DOHH2 (cell line): ENCODE data around the gene ELOA.
A peak's percentile ranks its signal among the peaks of the same experiment; 100 is the strongest.
"Not testable (repeated sequence)": the region's sequence is repeated elsewhere in the genome, so short reads cannot be mapped to it uniquely, and the experiment has no call there.

ENCODE experiments used
- H3F3A ChIP-seq: fragments of 200-600 bp; sonication (generic), shearing (Covaris generic); 2 replicates; pipeline ENCODE4 v1.6.0; 2016; ENCODE audit warnings: antibody characterized with exemption, mild to moderate bottlenecking; ENCODE audit not compliant: control insufficient read depth, insufficient read depth
- H3K27ac ChIP-seq: fragments of 200-600 bp; sonication (generic); 2 replicates; pipeline ENCODE4 v1.5.1; 2014; ENCODE audit warnings: low read depth, mild to moderate bottlenecking, low read length, moderate library complexity
- H3K27me3 ChIP-seq: fragments of 200-600 bp; sonication (generic); 2 replicates; pipeline ENCODE4 v1.6.1; 2014; ENCODE audit warnings: mild to moderate bottlenecking, low read length, mixed read lengths; ENCODE audit not compliant: control insufficient read depth
- H3K36me3 ChIP-seq: fragments of 200-600 bp; sonication (generic); 2 replicates; pipeline ENCODE4 v1.6.1; 2014; ENCODE audit warnings: mild to moderate bottlenecking, low read length, moderate library complexity, mixed read lengths; ENCODE audit not compliant: control insufficient read depth
- H3K4me1 ChIP-seq: fragments of 200-600 bp; sonication (generic); 2 replicates; pipeline ENCODE4 v1.6.1; 2014; ENCODE audit warnings: mild to moderate bottlenecking, low read length, mixed read lengths; ENCODE audit not compliant: control insufficient read depth
- H3K4me2 ChIP-seq: fragments of 200-600 bp; sonication (generic); 2 replicates; pipeline ENCODE4 v1.6.0; 2014; ENCODE audit warnings: mild to moderate bottlenecking, low read length, moderate library complexity
- H3K4me3 ChIP-seq: fragments of 200-600 bp; sonication (generic); 2 replicates; pipeline ENCODE4 v1.5.1; 2014; ENCODE audit warnings: mild to moderate bottlenecking, low read length, mixed read lengths
- H3K79me2 ChIP-seq: fragments of 200-600 bp; sonication (generic); 2 replicates; pipeline ENCODE4 v1.6.1; 2014; ENCODE audit warnings: mild to moderate bottlenecking, low read length, mixed read lengths; ENCODE audit not compliant: control insufficient read depth
- H3K9me2 ChIP-seq: fragments of 200-600 bp; sonication (generic); replicated peaks from 2 replicates; pipeline ENCODE4 v1.6.1; 2014; ENCODE audit warnings: mild to moderate bottlenecking, low read length, mixed read lengths; ENCODE audit not compliant: control insufficient read depth
- H3K9me3 ChIP-seq: fragments of 200-600 bp; sonication (generic); 2 replicates; pipeline ENCODE4 v1.6.1; 2014; ENCODE audit warnings: antibody characterized with exemption, low read length, mixed read lengths; ENCODE audit not compliant: control insufficient read depth, insufficient read depth
- H4K20me1 ChIP-seq: fragments of 200-600 bp; sonication (generic); 2 replicates; pipeline ENCODE4 v1.6.0; 2014; ENCODE audit warnings: low read depth, mild to moderate bottlenecking, antibody characterized with exemption, low read length, moderate library complexity; ENCODE audit not compliant: control insufficient read depth, insufficient read depth
- EZH2phosphoT487 ChIP-seq: fragments of 200-600 bp; sonication (generic); IDR thresholded peaks from 2 replicates; pipeline ENCODE4 v1.6.1; 2017; ENCODE audit warnings: borderline replicate concordance, mild to moderate bottlenecking, antibody characterized with exemption, low read length, moderate library complexity, mixed read lengths
- TF ChIP-seq, protein P1 (sequence below): fragments of 200-600 bp; sonication (generic); IDR thresholded peaks from one replicate; pipeline ENCODE4 v1.5.1; 2014; ENCODE audit warnings: antibody characterized with exemption, mild to moderate bottlenecking, low read depth, low read length; ENCODE audit not compliant: poor library complexity, severe bottlenecking

ELOA gene

DNA sequence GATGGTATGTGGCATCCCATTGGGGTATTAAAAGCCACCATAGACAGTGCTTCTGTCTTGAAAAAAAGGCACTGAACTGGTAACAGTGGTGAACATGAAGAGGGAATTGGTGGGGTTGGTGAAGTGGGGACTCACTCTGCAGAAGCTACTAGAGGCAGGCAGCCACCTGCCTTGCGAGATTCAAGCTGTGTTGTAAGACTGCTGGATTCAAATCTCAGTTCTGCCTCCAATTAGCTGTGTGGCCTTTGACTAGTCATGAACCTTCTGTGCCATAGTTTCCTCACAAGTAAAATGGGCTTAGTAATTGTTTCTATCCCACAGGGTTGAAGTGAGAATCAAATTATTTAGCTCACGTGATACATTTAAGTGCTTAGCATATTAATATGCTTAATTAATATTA, 16.6 kb upstream of the ELOA start:
- TF ChIP-seq EZH2phosphoT487: no peak
- TF ChIP-seq, protein P1, sequence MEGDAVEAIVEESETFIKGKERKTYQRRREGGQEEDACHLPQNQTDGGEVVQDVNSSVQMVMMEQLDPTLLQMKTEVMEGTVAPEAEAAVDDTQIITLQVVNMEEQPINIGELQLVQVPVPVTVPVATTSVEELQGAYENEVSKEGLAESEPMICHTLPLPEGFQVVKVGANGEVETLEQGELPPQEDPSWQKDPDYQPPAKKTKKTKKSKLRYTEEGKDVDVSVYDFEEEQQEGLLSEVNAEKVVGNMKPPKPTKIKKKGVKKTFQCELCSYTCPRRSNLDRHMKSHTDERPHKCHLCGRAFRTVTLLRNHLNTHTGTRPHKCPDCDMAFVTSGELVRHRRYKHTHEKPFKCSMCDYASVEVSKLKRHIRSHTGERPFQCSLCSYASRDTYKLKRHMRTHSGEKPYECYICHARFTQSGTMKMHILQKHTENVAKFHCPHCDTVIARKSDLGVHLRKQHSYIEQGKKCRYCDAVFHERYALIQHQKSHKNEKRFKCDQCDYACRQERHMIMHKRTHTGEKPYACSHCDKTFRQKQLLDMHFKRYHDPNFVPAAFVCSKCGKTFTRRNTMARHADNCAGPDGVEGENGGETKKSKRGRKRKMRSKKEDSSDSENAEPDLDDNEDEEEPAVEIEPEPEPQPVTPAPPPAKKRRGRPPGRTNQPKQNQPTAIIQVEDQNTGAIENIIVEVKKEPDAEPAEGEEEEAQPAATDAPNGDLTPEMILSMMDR: no peak
- peaks cover 11% of the 10 kb centered on the region for H3K79me2 ChIP-seq
- H3K4me2 ChIP-seq: peak overlapping the region; percentile 49
- no peaks in the 10 kb centered on the region for H3K27me3 ChIP-seq
- H3K9me3 ChIP-seq: no peaks in the 10 kb centered on the region
- peaks cover 7% of the 10 kb centered on the region; the same call in 1 of the 2 replicates for H3F3A ChIP-seq
- H3K4me1 ChIP-seq: peaks cover 58% of the 10 kb centered on the region
- H4K20me1 ChIP-seq: peaks cover 22% of the 10 kb centered on the region
- H3K36me3 ChIP-seq: no peaks in the 10 kb centered on the region
- no peak overlapping the region for H3K4me3 ChIP-seq
- H3K9me2 ChIP-seq: no peaks in the 10 kb centered on the region
- no peak overlapping the region for H3K27ac ChIP-seq

DNA sequence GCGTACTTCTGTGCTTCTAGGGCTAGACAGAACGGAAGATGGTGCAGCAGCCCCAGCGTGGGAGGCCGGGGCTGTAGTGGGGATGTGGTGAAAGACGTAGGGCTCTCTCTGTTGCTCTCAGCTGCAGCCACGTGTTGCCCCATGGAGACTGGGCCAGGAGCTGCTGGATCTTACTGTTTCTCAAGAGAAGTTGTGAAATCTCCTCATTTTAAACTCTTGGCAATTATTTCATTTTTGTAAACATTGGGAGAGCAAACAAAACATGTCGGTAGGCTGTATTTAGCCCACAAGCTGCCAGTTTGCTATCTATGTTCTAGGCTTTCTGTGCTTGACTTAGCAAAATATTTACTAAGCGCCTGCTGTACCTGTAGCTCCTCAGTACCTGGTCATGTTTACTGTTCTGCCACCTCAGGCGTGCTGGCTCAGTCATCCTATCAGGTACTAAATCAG, 15.9 kb upstream of the ELOA start:
- Histone ChIP-seq H3K4me3 (peak overlapping the region; percentile 42), H3K4me1 (peaks cover 52% of the 10 kb centered on the region), H3K4me2 (peak overlapping the region; percentile 49), H3F3A (peaks cover 7% of the 10 kb centered on the region; the same call in 1 of the 2 replicates), H3K27me3 (no peaks in the 10 kb centered on the region), H3K9me2 (no peaks in the 10 kb centered on the region), H3K9me3 (no peaks in the 10 kb centered on the region), H3K79me2 (peaks cover 11% of the 10 kb centered on the region), H3K36me3 (no peaks in the 10 kb centered on the region), H3K27ac (no peak overlapping the region), H4K20me1 (peaks cover 22% of the 10 kb centered on the region)
- TF ChIP-seq, protein P1: no peak
- no peak for TF ChIP-seq EZH2phosphoT487

DNA sequence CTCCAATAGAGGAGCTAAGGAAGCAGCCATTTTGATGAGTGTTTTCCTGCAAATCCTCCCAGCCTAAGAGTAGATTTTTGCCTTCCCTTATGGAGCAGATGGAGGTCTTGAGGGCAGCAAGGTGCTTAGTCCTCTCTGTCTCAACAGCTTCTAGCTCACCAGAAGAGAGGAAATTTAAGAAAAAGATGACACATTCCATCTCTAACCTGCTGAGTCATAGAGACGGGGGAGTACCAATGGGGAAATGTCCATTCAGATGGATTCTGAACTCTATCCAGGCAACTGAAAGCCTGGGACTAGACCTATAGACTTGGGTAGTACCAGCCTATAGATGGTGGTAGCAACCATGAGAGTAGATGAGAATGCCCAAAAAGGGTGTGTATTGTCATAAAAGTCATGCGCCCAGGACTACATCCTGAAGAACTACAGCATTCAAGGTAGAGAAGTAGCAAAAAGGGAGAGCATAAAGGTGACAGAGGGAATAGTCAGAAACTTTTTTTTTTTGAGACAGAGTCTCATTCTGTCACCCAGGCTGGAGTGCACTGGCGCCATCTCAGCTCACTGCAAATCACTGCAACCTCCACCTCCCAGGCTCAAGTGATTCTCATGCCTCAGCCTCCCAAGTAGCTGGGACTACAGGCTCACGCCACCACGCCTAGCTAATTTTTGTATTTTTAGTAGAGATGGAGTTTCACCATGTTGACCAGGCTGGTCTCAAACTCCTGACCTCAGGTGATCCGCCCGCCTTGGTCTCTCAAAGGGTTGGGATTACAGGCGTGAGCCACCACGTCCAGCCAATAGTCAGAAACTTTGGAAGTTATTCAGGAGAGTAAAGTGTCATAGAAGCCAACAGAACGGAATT, 10.7 kb upstream of the ELOA start:
- no peaks in the 10 kb centered on the region for H3K27me3 ChIP-seq
- no peak overlapping the region for H3K4me3 ChIP-seq
- no peak for TF ChIP-seq EZH2phosphoT487
- TF ChIP-seq, protein P1: peak; percentile 25
- H4K20me1 ChIP-seq: peaks cover 12% of the 10 kb centered on the region
- peaks cover 10% of the 10 kb centered on the region for H3K79me2 ChIP-seq
- no peak overlapping the region for H3K4me2 ChIP-seq
- H3K9me3 ChIP-seq: no peaks in the 10 kb centered on the region
- no peaks in the 10 kb centered on the region for H3K9me2 ChIP-seq
- H3K27ac ChIP-seq: no peak overlapping the region
- H3K36me3 ChIP-seq: no peaks in the 10 kb centered on the region
- peaks cover 18% of the 10 kb centered on the region for H3K4me1 ChIP-seq
- H3F3A ChIP-seq: peaks cover 4% of the 10 kb centered on the region; the same call in 1 of the 2 replicates

DNA sequence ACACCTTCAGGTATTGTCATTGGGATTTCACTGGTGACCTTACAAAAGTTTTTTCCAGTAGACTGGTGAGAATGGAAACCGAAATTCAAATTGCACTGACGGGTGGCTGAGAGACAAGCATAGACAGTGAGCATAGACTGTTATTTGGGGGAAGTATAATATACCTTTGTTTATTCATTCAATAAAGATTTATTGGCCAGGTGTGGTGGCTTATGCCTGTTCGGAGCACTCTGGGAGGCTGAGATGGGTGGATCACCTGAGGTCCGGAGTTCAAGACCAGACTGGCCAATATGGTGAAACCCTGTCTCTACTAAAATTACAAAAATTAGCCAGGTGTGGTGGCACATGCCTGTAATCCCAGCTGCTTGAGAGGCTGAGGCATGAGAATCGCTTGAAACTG, 10.0 kb upstream of the ELOA start:
- Histone ChIP-seq H4K20me1 (peaks cover 10% of the 10 kb centered on the region), H3K4me1 (peaks cover 11% of the 10 kb centered on the region)
- H3K9me2 ChIP-seq, H3K27ac ChIP-seq, H3K9me3 ChIP-seq, H3K36me3 ChIP-seq, H3K79me2 ChIP-seq, H3F3A ChIP-seq, H3K4me2 ChIP-seq, H3K4me3 ChIP-seq, H3K27me3 ChIP-seq: not testable (repeated sequence)
